H1 (cell line): Measurements from ENCODE around the gene GPD1. TPM values are rescaled to one million over a fixed set of nuclear protein-coding genes. Genes with fewer than 3 reads are reported as not detected.
A peak's percentile ranks its signal among the peaks of the same experiment; 100 is the strongest.

Experiments
- CTCF ChIA-PET: fragments of 300-600 bp; sonication (Branson Sonifier 250); formaldehyde crosslinking; loops from one replicate; lab custom pipeline; 2021; ENCODE audit not compliant: partially characterized antibody; lab: Charles Lee
- POLR2A ChIA-PET: fragments of 300-600 bp; sonication (Branson Sonifier 250); formaldehyde crosslinking; loops from one replicate; lab custom pipeline; 2021; ENCODE audit warnings: inconsistent platforms; ENCODE audit not compliant: partially characterized antibody; lab: Charles Lee
- DNase-seq, 2 experiments: peaks; one replicate each; pipeline versions ENCODE4 v3.0.0 to v3.0.0-alpha.2; 2010 to 2022; ENCODE audit warnings: low spot score in 2 of 2, low read depth in 1 of 2, mixed read lengths in 1 of 2
- FAIRE-seq: peaks from 2 replicates; lab custom pipeline; 2011; peaks lifted over from hg19 to GRCh38; lab: Jason Lieb, UNC
- H2AFZ ChIP-seq: 2 replicates; pipeline ENCODE4 v1.8.1; 2012; ENCODE audit warnings: low read length, inconsistent platforms
- H2AK5ac ChIP-seq: 2 replicates; pipeline ENCODE4 v1.6.1; 2013; ENCODE audit warnings: low read depth, low read length
- H2BK120ac ChIP-seq: replicated peaks from 2 replicates; pipeline ENCODE3; 2013; ENCODE audit warnings: low read depth, low read length, inconsistent platforms
- H2BK12ac ChIP-seq: 2 replicates; pipeline ENCODE4 v1.6.1; 2013; ENCODE audit warnings: low read depth, low read length
- H2BK15ac ChIP-seq: 2 replicates; pipeline ENCODE4 v1.6.1; 2013; ENCODE audit warnings: low read length
- H2BK20ac ChIP-seq: 2 replicates; pipeline ENCODE4 v1.6.1; 2013; ENCODE audit warnings: low read length
- H2BK5ac ChIP-seq: 2 replicates; pipeline ENCODE4 v1.6.1; 2013; ENCODE audit warnings: low read depth, low read length
- H3K14ac ChIP-seq: 2 replicates; pipeline ENCODE4 v1.6.1; 2013; ENCODE audit warnings: inconsistent platforms; ENCODE audit not compliant: insufficient read length
- H3K18ac ChIP-seq: 2 replicates; pipeline ENCODE4 v1.6.1; 2013; ENCODE audit warnings: low read length; ENCODE audit errors: extremely low read depth
- H3K23ac ChIP-seq: 2 replicates; pipeline ENCODE4 v1.6.1; 2013; ENCODE audit warnings: inconsistent platforms; ENCODE audit not compliant: insufficient read length
- H3K23me2 ChIP-seq: 2 replicates; pipeline ENCODE4 v1.6.1; 2013; ENCODE audit warnings: low read depth, low read length
- H3K27ac ChIP-seq: 2 replicates; pipeline ENCODE4 v1.6.1; 2011; ENCODE audit warnings: low read depth, low read length, inconsistent platforms
- H3K27me3 ChIP-seq, 4 experiments: replicated peaks in 1 of 4; 1 replicate in 1 of 4; 2 replicates in 3 of 4; pipeline versions ENCODE4 v1.6.1 to v1.8.1; 2011 to 2013; ENCODE audit warnings: low read length in 3 of 4, mild to moderate bottlenecking in 3 of 4, inconsistent platforms in 2 of 4, mixed read lengths in 2 of 4, moderate library complexity in 1 of 4; ENCODE audit not compliant: control insufficient read depth in 3 of 4, insufficient read depth in 3 of 4; ENCODE audit errors: extremely low read depth in 1 of 4
- H3K36me3 ChIP-seq, 4 experiments: 2 replicates each; pipeline versions ENCODE4 v1.6.1 to v1.8.1; 2011 to 2013; ENCODE audit warnings: mild to moderate bottlenecking in 4 of 4, low read length in 3 of 4, moderate library complexity in 2 of 4, control low read depth in 1 of 4, inconsistent platforms in 1 of 4; ENCODE audit not compliant: insufficient read depth in 4 of 4, control insufficient read depth in 2 of 4
- H3K4ac ChIP-seq: replicated peaks from 2 replicates; pipeline ENCODE3; 2013; ENCODE audit warnings: low read length, low read depth, mixed read lengths, inconsistent platforms; ENCODE audit not compliant: insufficient read length
- H3K4me1 ChIP-seq, 4 experiments: replicated peaks in 1 of 4; 1 replicate in 1 of 4; 2 replicates in 3 of 4; pipeline versions ENCODE4 v1.6.1 to v1.8.1; 2011 to 2013; ENCODE audit warnings: low read length in 3 of 4, inconsistent platforms in 2 of 4, mixed read lengths in 1 of 4; ENCODE audit not compliant: insufficient read depth in 4 of 4, control insufficient read depth in 3 of 4
- H3K4me2 ChIP-seq, 2 experiments: 2 replicates each; pipeline versions ENCODE4 v1.6.1 to v1.8.1; 2011 to 2013; ENCODE audit warnings: low read depth in 2 of 2, low read length in 2 of 2, control low read depth in 1 of 2, inconsistent platforms in 1 of 2, mild to moderate bottlenecking in 1 of 2; ENCODE audit not compliant: insufficient read depth in 1 of 2
- H3K4me3 ChIP-seq, 4 experiments: fragments of 200-600, 300-600 bp in 1 of 4; sonication (generic), shearing (Covaris generic), sonication (Bioruptor Twin) in 1 of 4; 2 replicates each; pipeline versions ENCODE4 v1.5.1 to v1.8.1; 2011 to 2016; ENCODE audit warnings: low read length in 4 of 4, low read depth in 3 of 4, control low read depth in 2 of 4, inconsistent platforms in 2 of 4, mild to moderate bottlenecking in 2 of 4, mixed read lengths in 1 of 4, moderate library complexity in 1 of 4; ENCODE audit not compliant: insufficient read depth in 2 of 4; ENCODE audit errors: extremely low read depth in 1 of 4
- H3K56ac ChIP-seq: replicated peaks from 2 replicates; pipeline ENCODE3; 2013; ENCODE audit warnings: low read depth, mild to moderate bottlenecking, mixed read lengths, low read length, inconsistent platforms; ENCODE audit not compliant: insufficient read length
- H3K79me1 ChIP-seq: 2 replicates; pipeline ENCODE4 v1.6.1; 2013; ENCODE audit warnings: low read depth, low read length, control low read depth
- H3K79me2 ChIP-seq, 2 experiments: 2 replicates each; pipeline versions ENCODE4 v1.6.1 to v1.8.1; 2012 to 2013; ENCODE audit warnings: low read length in 2 of 2, mild to moderate bottlenecking in 2 of 2, inconsistent platforms in 1 of 2; ENCODE audit not compliant: insufficient read depth in 2 of 2, control insufficient read depth in 1 of 2
- H3K9ac ChIP-seq, 4 experiments: replicated peaks in 1 of 4; 1 replicate in 1 of 4; 2 replicates in 3 of 4; pipeline versions ENCODE4 v1.6.1 to v1.8.1; 2011 to 2013; ENCODE audit warnings: low read depth in 3 of 4, low read length in 3 of 4, control low read depth in 2 of 4, mild to moderate bottlenecking in 2 of 4, moderate library complexity in 2 of 4, inconsistent platforms in 1 of 4; ENCODE audit errors: extremely low read depth in 1 of 4
- H3K9me3 ChIP-seq, 2 experiments: 2 replicates each; pipeline versions ENCODE4 v1.6.1 to v1.8.1; 2012 to 2013; ENCODE audit warnings: mild to moderate bottlenecking in 2 of 2, moderate library complexity in 2 of 2, control low read depth in 1 of 2, inconsistent platforms in 1 of 2, low read depth in 1 of 2, low read length in 1 of 2, mixed read lengths in 1 of 2; ENCODE audit not compliant: insufficient read depth in 2 of 2
- H4K20me1 ChIP-seq, 2 experiments: replicated peaks in 1 of 2; 2 replicates each; pipeline versions ENCODE3 to v1.8.1; 2011 to 2013; ENCODE audit warnings: inconsistent platforms in 2 of 2, low read length in 2 of 2, mild to moderate bottlenecking in 1 of 2; ENCODE audit not compliant: insufficient read depth in 2 of 2, control insufficient read depth in 1 of 2
- H4K5ac ChIP-seq: 2 replicates; pipeline ENCODE4 v1.6.1; 2013; ENCODE audit warnings: low read length, low read depth, mixed read lengths, inconsistent platforms; ENCODE audit not compliant: insufficient read length
- H4K8ac ChIP-seq: 2 replicates; pipeline ENCODE4 v1.8.0; 2013; ENCODE audit warnings: mild to moderate bottlenecking, moderate library complexity, low read length, inconsistent platforms; ENCODE audit not compliant: insufficient read depth; ENCODE audit errors: extremely low read depth
- H4K91ac ChIP-seq: replicated peaks from 2 replicates; pipeline ENCODE3; 2013; ENCODE audit warnings: low read length, mixed read lengths, inconsistent platforms; ENCODE audit not compliant: insufficient read length
- ASH2L ChIP-seq: fragments of 200-600, 300-600 bp; sonication (generic); IDR thresholded peaks from one replicate; pipeline ENCODE4 v1.7.1; 2017; ENCODE audit warnings: low read length
- CBX8 ChIP-seq: fragments of 300-800, 300-1000 bp; sonication (generic); IDR thresholded peaks from 2 replicates; pipeline ENCODE4 v1.7.1; 2016; ENCODE audit warnings: low read depth, low read length, borderline replicate concordance
- HDAC2 ChIP-seq, 2 experiments: fragments of 300-600 bp in 1 of 2; sonication (generic) in 1 of 2; IDR thresholded peaks; 2 replicates each; pipeline ENCODE4 v1.6.1; 2011 to 2012; ENCODE audit warnings: low read depth in 2 of 2, low read length in 2 of 2, mild to moderate bottlenecking in 2 of 2, moderate library complexity in 2 of 2, borderline replicate concordance in 1 of 2, inconsistent platforms in 1 of 2
- KDM1A ChIP-seq: fragments of 200-600, 300-600 bp; sonication (generic); IDR thresholded peaks from 2 replicates; pipeline ENCODE4 v1.7.1; 2016; ENCODE audit warnings: mild to moderate bottlenecking, low read length, borderline replicate concordance
- KDM4A ChIP-seq: IDR thresholded peaks from one replicate; pipeline ENCODE4 v1.7.1; 2012; ENCODE audit warnings: low read depth, mild to moderate bottlenecking, moderate library complexity, low read length, inconsistent platforms; ENCODE audit not compliant: severe bottlenecking
- NANOG ChIP-seq: IDR thresholded peaks from 2 replicates; pipeline ENCODE4 v1.6.1; 2011; ENCODE audit warnings: low read length, low read depth, mild to moderate bottlenecking, inconsistent platforms; ENCODE audit not compliant: insufficient read depth, poor library complexity, severe bottlenecking
- NRF1 ChIP-seq: IDR thresholded peaks from 2 replicates; pipeline ENCODE4 v1.6.1; 2011; ENCODE audit warnings: mild to moderate bottlenecking, low read depth, low read length, improper control_type of control experiment
- POLR2A ChIP-seq, 2 experiments: IDR thresholded peaks; 1 replicate in 1 of 2; 2 replicates in 1 of 2; pipeline ENCODE4 v1.6.1; 2011; ENCODE audit warnings: low read depth in 2 of 2, low read length in 2 of 2, mild to moderate bottlenecking in 2 of 2; ENCODE audit errors: control extremely low read depth in 1 of 2
- SAP30 ChIP-seq: fragments of 300-600 bp; sonication (generic); IDR thresholded peaks from 2 replicates; pipeline ENCODE4 v1.7.1; 2012; ENCODE audit warnings: low read length, moderate library complexity, mild to moderate bottlenecking, inconsistent platforms; ENCODE audit not compliant: insufficient read depth, insufficient replicate concordance
- SIN3A ChIP-seq, 2 experiments: IDR thresholded peaks in 1 of 2; conservative IDR thresholded peaks in 1 of 2; 2 replicates each; pipeline ENCODE4 v1.6.1; 2011 to 2012; ENCODE audit warnings: low read length in 2 of 2, improper control_type of control experiment in 1 of 2, low read depth in 1 of 2, mild to moderate bottlenecking in 1 of 2
- WGBS, 2 experiments: shearing (Covaris generic) in 1 of 2; methylation state at CpG; one replicate each; pipeline versions ENCODE4 v1.1.6 to v1.1.7; 2013 to 2015; ENCODE audit warnings: low lambda C conversion rate in 2 of 2, mixed read lengths in 2 of 2, inconsistent platforms in 1 of 2, low coverage in 1 of 2, missing lambda C conversion rate in 1 of 2; ENCODE audit not compliant: insufficient replicate concordance in 2 of 2, insufficient coverage in 1 of 2, insufficient read length in 1 of 2; ENCODE audit errors: extremely low coverage in 1 of 2, missing lambda C conversion rate in 1 of 2; 5-methylcytosine and 5-hydroxymethylcytosine counted together
- polyA plus RNA-seq, 7 experiments: library from polyadenylated mRNA; depleted of rRNA in 3 of 7; stranded (reverse) in 5 of 7; unstranded in 2 of 7; fragments of >200 nt in 5 of 7; fragments of 200-250 nt in 2 of 7; gene quantifications; 1 replicate in 5 of 7; 2 replicates in 1 of 7; 4 replicates in 1 of 7; pipeline versions ENCODE4 v1.2.1 to v1.2.3, GENCODE V29; 2011 to 2013; ENCODE audit warnings: missing spikeins in 2 of 7, mixed read lengths in 2 of 7
- total RNA-seq: library from RNA; stranded (reverse); fragmentation: NEBNext Ultra II Directional; extraction: Animal tissue kit (Norgen Biotek cat#: 25700); gene quantifications from 2 replicates; pipeline ENCODE4 v1.2.1, GENCODE V29; 2021

The GPD1 gene
- total and polyA plus RNA-seq, 2 of the 8 experiments (the other 6 are each of a cell fraction or from before 2014, with no cell fraction given), result 0.45 to 0.74 TPM

- peak overlapping the region; percentile 76 for H4K91ac ChIP-seq
- 0 out of 2 replicates have a peak overlapping the region, but pooled peaks have one; percentile 13 for H2BK15ac ChIP-seq
- H2AFZ ChIP-seq, result peak overlapping the region; percentile 79
- peak overlapping the region; percentile 8 for H4K5ac ChIP-seq
- peaks cover 0 to 13% of the 10 kb centered on the region in 2 experiments; a peak in 2 of 4 replicates for H3K79me2 ChIP-seq
- POLR2A ChIA-PET, result interaction anchor here (0.6 to 27.1 kb wide), 13 partner anchors 9 to 588 kb away, joined by 3 to 457 read pairs (median 6); partner anchors contain the start of genes CERS5, GPD1 and SMARCD1
- peak overlapping the region; percentile 74 for H3K27ac ChIP-seq
- WGBS, 2 experiments, result 41% methylated on average over 24 of the region's 26 CpGs; no CpG with 5 or more reads in 1 of the 2 experiments
- no peak overlapping the region for H3K14ac ChIP-seq
- H2BK20ac ChIP-seq, result no peak overlapping the region
- H3K4me1 ChIP-seq, result peaks cover 10 to 15% (median 12%) of the 10 kb centered on the region in 4 experiments
- peak overlapping the region; percentile 35; the same call in 1 of the 2 replicates for H2BK12ac ChIP-seq
- H3K9me3 ChIP-seq, result no peaks in the 10 kb centered on the region
- no peak overlapping the region for H2AK5ac ChIP-seq
- CTCF ChIA-PET, result interaction anchor here (0.6 to 32.9 kb wide), 19 partner anchors 10 to 1808 kb away, joined by 3 to 625 read pairs (median 5); partner anchors contain the start of genes GPD1 and SMARCD1
- H3K27me3 ChIP-seq, result no peaks in the 10 kb centered on the region
- peak overlapping the region; percentile 81 for H3K4ac ChIP-seq
- H4K8ac ChIP-seq, result 0 out of 2 replicates have a peak overlapping the region, but pooled peaks have one; percentile 90
- no peak for FAIRE-seq
- peak overlapping the region; percentile 87 for H2BK5ac ChIP-seq
- no peaks in the 10 kb centered on the region; the same call in 1 of the 2 replicates for H3K79me1 ChIP-seq
- H3K23ac ChIP-seq, result no peak overlapping the region
- no peak overlapping the region for H3K18ac ChIP-seq
- H2BK120ac ChIP-seq, result no peak overlapping the region
- peak overlapping the region; percentile 62 for H3K56ac ChIP-seq
- H3K9ac ChIP-seq, result peak overlapping the region; percentile 51 to 88 (median 76)
- H4K20me1 ChIP-seq, result peaks cover 0 to 2% of the 10 kb centered on the region in 2 experiments
- peak overlapping the region; percentile 67 to 96 (median 88) for H3K4me3 ChIP-seq
- peaks cover 8% of the 10 kb centered on the region for H3K23me2 ChIP-seq
- no peaks in the 10 kb centered on the region for H3K36me3 ChIP-seq
- peak overlapping the region; percentile 71 to 89 for H3K4me2 ChIP-seq
- peak in 1 of 2 experiments; percentile 13 for DNase-seq
- TF ChIP-seq SIN3A (conservative IDR thresholded peaks at IDR 0.05 in 1 of 2, IDR thresholded peaks at IDR 0.05 in 1 of 2; ENCODE audit: low read depth in 1 of 2, low read length in 2 of 2) (peak in 1 of 2 experiments; percentile 88; a peak in 2 of 4 replicates), POLR2A (IDR thresholded peaks at IDR 0.05; ENCODE audit: control extremely low read depth in 1 of 2, low read depth in 2 of 2, low read length in 2 of 2) (peak in 1 of 2 experiments; percentile 54; a peak in 1 of 3 replicates), HDAC2 (IDR thresholded peaks at IDR 0.05; ENCODE audit: borderline replicate concordance in 1 of 2, low read depth in 2 of 2, low read length in 2 of 2) (0 out of 4 replicates have a peak, but pooled peaks of 1 of the 2 experiments have one; percentile 54), NRF1 (no peak), KDM4A (peak; percentile 11), NANOG (no peak), KDM1A (no peak), SAP30 (peak; percentile 51), CBX8 (no peak), ASH2L (peak; percentile 44)
Observed at GRCh38 chr12:50112456-50113218, 8.8 kb downstream of the GPD1 start.
